ENCODE measurements around the gene GDI1. TPM values are rescaled to one million over a fixed set of nuclear protein-coding genes. Genes with fewer than 3 reads are reported as not detected.

GDI1 gene
- total and polyA plus RNA-seq, 2 of the 8 experiments (the other 6 are each of a cell fraction or from before 2014, with no cell fraction given): 83.1 to 136 TPM

DNA sequence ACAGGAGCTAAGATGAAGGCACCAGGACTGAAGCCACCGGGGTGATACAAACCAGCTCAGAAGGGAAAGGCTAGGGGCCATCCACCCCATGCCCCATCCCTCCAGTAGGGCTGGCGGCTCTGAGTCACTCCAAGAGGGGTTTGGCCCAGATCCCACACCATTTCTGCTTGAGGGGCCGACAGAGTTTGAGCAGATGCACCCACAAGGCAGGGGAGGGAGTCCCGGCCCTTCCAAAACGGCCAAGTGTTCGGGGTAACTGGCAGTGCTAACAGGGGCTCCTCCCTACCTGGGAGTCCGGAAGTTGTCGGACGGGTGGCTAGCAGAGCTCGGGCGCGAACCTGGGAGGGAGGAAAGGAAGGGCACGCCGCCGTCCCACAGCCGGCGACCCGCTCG lies 53.1 kb downstream of the GDI1 start (continued):
- TF ChIP-seq CBX5 (IDR thresholded peaks at IDR 0.05; ENCODE audit: low read depth, low read length) (no peak), KDM4A (IDR thresholded peaks at IDR 0.05; ENCODE audit: low read depth, low read length, severe bottlenecking) (no peak), SP4 (IDR thresholded peaks at IDR 0.05; ENCODE audit: low read length) (no peak), BCL11A (IDR thresholded peaks at IDR 0.05; ENCODE audit: low read depth in 2 of 2, low read length in 2 of 2) (no peak), KDM1A (IDR thresholded peaks at IDR 0.05; ENCODE audit: borderline replicate concordance, low read length) (no peak), MAFK (IDR thresholded peaks at IDR 0.05; ENCODE audit: low read depth, low read length) (no peak), POLR2AphosphoS5 (IDR thresholded peaks at IDR 0.05; ENCODE audit: low read depth, low read length) (no peak), CHD2 (IDR thresholded peaks at IDR 0.05; ENCODE audit: low read length) (no peak)
- TF ChIP-seq, protein P1, sequence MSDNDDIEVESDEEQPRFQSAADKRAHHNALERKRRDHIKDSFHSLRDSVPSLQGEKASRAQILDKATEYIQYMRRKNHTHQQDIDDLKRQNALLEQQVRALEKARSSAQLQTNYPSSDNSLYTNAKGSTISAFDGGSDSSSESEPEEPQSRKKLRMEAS (IDR thresholded peaks at IDR 0.05): no peak

All from H1 (cell line).